ENCODE data around the gene VAV1. TPM values are rescaled to one million over a fixed set of nuclear protein-coding genes. Genes with fewer than 3 reads are reported as not detected.

Gene VAV1
- polyA plus RNA-seq, 2 of the 4 experiments (the other 2 are of a cell fraction) = 5.6 to 7.5 TPM

- ChIA-PET POLR2A (no interaction called here), CTCF (no interaction called here)
- 77% methylated on average over 4 of the region's 4 CpGs for WGBS (ENCODE audit: missing lambda C conversion rate)
- Histone ChIP-seq H3K4me3 (no peak overlapping the region), H3K27ac (no peak overlapping the region), H3K4me2 (no peak overlapping the region), H3K4me1 (peaks cover 8% of the 10 kb centered on the region; the same call in 2 of the 3 replicates), H3K9me3 (no peaks in the 10 kb centered on the region)
- ATAC-seq (no peak), FAIRE-seq (no peak), DNase-seq (ENCODE audit: low read depth in 1 of 2, low spot score in 1 of 2) (no peak)
- TF ChIP-seq JUNB (IDR thresholded peaks at IDR 0.05) = no peak
- TF ChIP-seq ZFP36 (IDR thresholded peaks at IDR 0.05; ENCODE audit: borderline replicate concordance, partially characterized antibody) = no peak
- TF ChIP-seq GATA3 (IDR thresholded peaks at IDR 0.05; ENCODE audit: borderline replicate concordance) = no peak
- TF ChIP-seq CBX2 (IDR thresholded peaks at IDR 0.05; ENCODE audit: borderline replicate concordance, low read depth) = no peak
These were observed 4.5 kb downstream of the VAV1 start for GRCh38 chr19:6776999-6777398.

- 72% methylated on average over 2 of the region's 2 CpGs for WGBS (ENCODE audit: missing lambda C conversion rate)
- Histone ChIP-seq H3K4me2 (no peak overlapping the region), H3K4me3 (no peak overlapping the region), H3K27ac (no peak overlapping the region), H3K9me3 (no peaks in the 10 kb centered on the region), H3K4me1 (peaks cover 8% of the 10 kb centered on the region; the same call in 2 of the 3 replicates)
- DNase-seq (ENCODE audit: low read depth in 1 of 2, low spot score in 1 of 2) (no peak), ATAC-seq (no peak), FAIRE-seq (no peak)
- TF ChIP-seq CHD4 (IDR thresholded peaks at IDR 0.05; ENCODE audit: borderline replicate concordance) (no peak), NFE2L2 (conservative IDR thresholded peaks at IDR 0.05; ENCODE audit: low read length) (no peak), NR3C1 (IDR thresholded peaks at IDR 0.05) (no peak), ZFP36 (IDR thresholded peaks at IDR 0.05; ENCODE audit: borderline replicate concordance, partially characterized antibody) (no peak), HMGXB4 (CRISPR knock-in tag; IDR thresholded peaks at IDR 0.05; ENCODE audit: borderline replicate concordance) (no peak), ESRRA (IDR thresholded peaks at IDR 0.05; ENCODE audit: borderline replicate concordance, low read length) (no peak), KDM5A (IDR thresholded peaks at IDR 0.05) (no peak), SMC3 (IDR thresholded peaks at IDR 0.05) (no peak), HDAC2 (IDR thresholded peaks at IDR 0.05) (no peak), POLR2A (IDR thresholded peaks at IDR 0.05; ENCODE audit: low read length) (no peak), ZC3H11A (IDR thresholded peaks at IDR 0.05) (no peak), CEBPB (IDR thresholded peaks at IDR 0.05) (no peak), E2F6 (IDR thresholded peaks at IDR 0.05; ENCODE audit: borderline replicate concordance, low read depth) (no peak), RCOR1 (IDR thresholded peaks at IDR 0.05; ENCODE audit: low read depth, low read length) (no peak), EP300 (IDR thresholded peaks at IDR 0.05) (no peak), HES2 (IDR thresholded peaks at IDR 0.05) (no peak), RAD21 (conservative IDR thresholded peaks at IDR 0.05 in 1 of 2, IDR thresholded peaks at IDR 0.05 in 1 of 2) (no peak), BCL3 (IDR thresholded peaks at IDR 0.05) (no peak)
- POLR2A ChIA-PET = no interaction called here
- CTCF ChIA-PET = no interaction called here
These were observed 4.9 kb downstream of the VAV1 start for GRCh38 chr19:6777434-6777833.

GRCh38 chr19:6778386-6778785 is 5.9 kb downstream of the VAV1 start:
- ChIA-PET POLR2A (no interaction called here), CTCF (interaction anchor here (1.0 to 2.2 kb wide), 2 partner anchors 9 to 86 kb away, joined by 3 to 10 read pairs; no protein-coding TSS in a partner anchor)
- WGBS (ENCODE audit: missing lambda C conversion rate) = 84% methylated on average over 4 of the region's 4 CpGs
- H3K27ac ChIP-seq = no peak overlapping the region
- no peak overlapping the region for H3K4me2 ChIP-seq
- no peak for ATAC-seq
- H3K4me1 ChIP-seq = peaks cover 8% of the 10 kb centered on the region; the same call in 2 of the 3 replicates
- FAIRE-seq = no peak
- TF ChIP-seq HEYL (CRISPR knock-in tag; IDR thresholded peaks at IDR 0.05) (no peak), ELK1 (IDR thresholded peaks at IDR 0.05; ENCODE audit: low read depth, low read length) (no peak), POLR2A (IDR thresholded peaks at IDR 0.05; ENCODE audit: low read length) (no peak), TFCP2L1 (CRISPR knock-in tag; IDR thresholded peaks at IDR 0.05) (no peak), ESRRA (IDR thresholded peaks at IDR 0.05; ENCODE audit: borderline replicate concordance, low read length) (no peak), HDAC2 (IDR thresholded peaks at IDR 0.05) (no peak), EHMT2 (IDR thresholded peaks at IDR 0.05; ENCODE audit: low read depth) (no peak), HOXB13 (CRISPR knock-in tag; IDR thresholded peaks at IDR 0.05; ENCODE audit: low read depth) (no peak), HOXA7 (CRISPR knock-in tag; IDR thresholded peaks at IDR 0.05) (no peak), USF2 (IDR thresholded peaks at IDR 0.05) (no peak), ZNF302 (CRISPR knock-in tag; IDR thresholded peaks at IDR 0.05) (no peak)
- H3K9me3 ChIP-seq = no peaks in the 10 kb centered on the region
- no peak overlapping the region for H3K4me3 ChIP-seq
- DNase-seq (ENCODE audit: low read depth in 1 of 2, low spot score in 1 of 2) = no peak

All from A549 (cell line).